ENCODE measurements around the gene SLC9A9. TPM values are rescaled to one million over a fixed set of nuclear protein-coding genes. Genes with fewer than 3 reads are reported as not detected.

Gene SLC9A9
- total RNA-seq, 3 donors from 2014 or later = 6.2 to 17.3 (median 7.8) TPM

GRCh38 chr3:143447491-143447890 lies 400.8 kb downstream of the SLC9A9 start:
- TF ChIP-seq POLR2A (IDR thresholded peaks at IDR 0.05) (no peak), CTCF (IDR thresholded peaks at IDR 0.05) (no peak), POLR2AphosphoS5 (IDR thresholded peaks at IDR 0.05) (no peak)
- intact Hi-C loops (cut with DNase I; ENCODE audit: low total_unique reads) = no loop called here

GRCh38 chr3:143445118-143445517 lies 403.1 kb downstream of the SLC9A9 start:
- no peak overlapping the region for H3K4me3 ChIP-seq
- TF ChIP-seq POLR2AphosphoS5 (IDR thresholded peaks at IDR 0.05) (no peak), CTCF (IDR thresholded peaks at IDR 0.05) (no peak), POLR2A (IDR thresholded peaks at IDR 0.05) (no peak)
- peak overlapping the region in 1 of 2 donors; percentile 68 for H3K27ac ChIP-seq
- no peaks in the 10 kb centered on the region for H3K27me3 ChIP-seq
- intact Hi-C loops (cut with DNase I; ENCODE audit: low total_unique reads) = loop anchor here (2.0 kb wide), 1 partner anchor 18 kb away; no protein-coding TSS in a partner anchor
- no peaks in the 10 kb centered on the region for H3K36me3 ChIP-seq
- H3K9me3 ChIP-seq = no peaks in the 10 kb centered on the region
- H3K4me1 ChIP-seq = no peaks in the 10 kb centered on the region
- no peak for DNase-seq (ENCODE audit: low spot score in 2 of 2)

More at GRCh38 chr3:143447491-143447890, 400.8 kb downstream of the SLC9A9 start:
- H3K9me3 ChIP-seq = no peaks in the 10 kb centered on the region
- H3K27me3 ChIP-seq = no peaks in the 10 kb centered on the region
- no peak overlapping the region for H3K27ac ChIP-seq
- DNase-seq (ENCODE audit: low spot score in 2 of 2) = no peak
- no peaks in the 10 kb centered on the region for H3K36me3 ChIP-seq
- H3K4me1 ChIP-seq = no peaks in the 10 kb centered on the region
- no peak overlapping the region for H3K4me3 ChIP-seq

GRCh38 chr3:143443851-143444331 lies 404.4 kb downstream of the SLC9A9 start:
- Histone ChIP-seq H3K4me3 (no peak overlapping the region), H3K27me3 (no peaks in the 10 kb centered on the region), H3K27ac (peak overlapping the region; percentile 68 to 70), H3K9me3 (no peaks in the 10 kb centered on the region), H3K4me1 (no peaks in the 10 kb centered on the region), H3K36me3 (no peaks in the 10 kb centered on the region)
- TF ChIP-seq CTCF (IDR thresholded peaks at IDR 0.05) = no peak
- TF ChIP-seq POLR2AphosphoS5 (IDR thresholded peaks at IDR 0.05) = peak in 1 of 3 donors; percentile 48
- intact Hi-C loops (cut with DNase I; ENCODE audit: low total_unique reads) = loop anchor here (2.0 kb wide), 1 partner anchor 19 kb away; no protein-coding TSS in a partner anchor
- DNase-seq (ENCODE audit: low spot score in 2 of 2) = peak in 1 of 2 donors; percentile 68

GRCh38 chr3:143442814-143443447 lies 405.3 kb downstream of the SLC9A9 start:
- intact Hi-C loops (cut with DNase I; ENCODE audit: low total_unique reads) = no loop called here
- Histone ChIP-seq H3K27ac (peak overlapping the region in 1 of 2 donors; percentile 12), H3K4me3 (no peak overlapping the region), H3K27me3 (no peaks in the 10 kb centered on the region), H3K36me3 (no peaks in the 10 kb centered on the region), H3K4me1 (no peaks in the 10 kb centered on the region), H3K9me3 (no peaks in the 10 kb centered on the region)
- DNase-seq (ENCODE audit: low spot score in 2 of 2) = no peak
- TF ChIP-seq POLR2AphosphoS5 (IDR thresholded peaks at IDR 0.05) = no peak
- no peak for TF ChIP-seq POLR2A (IDR thresholded peaks at IDR 0.05)
- TF ChIP-seq CTCF (IDR thresholded peaks at IDR 0.05) = no peak

- Histone ChIP-seq H3K4me3 (no peak overlapping the region), H3K27me3 (no peaks in the 10 kb centered on the region), H3K36me3 (no peaks in the 10 kb centered on the region), H3K27ac (no peak overlapping the region), H3K4me1 (no peaks in the 10 kb centered on the region), H3K9me3 (no peaks in the 10 kb centered on the region)
- TF ChIP-seq POLR2A (IDR thresholded peaks at IDR 0.05) (no peak), POLR2AphosphoS5 (IDR thresholded peaks at IDR 0.05) (no peak), CTCF (IDR thresholded peaks at IDR 0.05) (no peak)
- DNase-seq (ENCODE audit: low spot score in 2 of 2) = no peak
- intact Hi-C loops (cut with DNase I; ENCODE audit: low total_unique reads) = no loop called here
Measured at GRCh38 chr3:143441516-143442171, 406.6 kb downstream of the SLC9A9 start.

Measured in breast epithelium (tissue), 4 donors.